Natural killer cell (primary cell): ENCODE data around the gene GPC5. TPM values are rescaled to one million over a fixed set of nuclear protein-coding genes. Genes with fewer than 3 reads are reported as not detected.
"Not testable (repeated sequence)": the region's sequence is repeated elsewhere in the genome, so short reads cannot be mapped to it uniquely, and the experiment has no call there.

Source experiments
- ATAC-seq, 3 donors: fragments of 150-1000 bp in 2 of 3; fragments of 200-7000 bp in 1 of 3; cut with Tn5 transposase; 1 replicate in 1 of 3; 2 replicates in 2 of 3; pipeline ENCODE4 v1.10.0; 2021; ENCODE audit warnings: mild to moderate bottlenecking in 2 of 3, moderate library complexity in 2 of 3
- DNase-seq, 2 donors: peaks; one replicate each; pipeline versions ENCODE4 v3.0.0 to v3.0.0-alpha.2; 2013 to 2021; ENCODE audit warnings: mixed read lengths in 1 of 2
- H3K27ac ChIP-seq: one replicate; pipeline ENCODE4 v1.5.1; 2013; ENCODE audit warnings: mild to moderate bottlenecking, low read length
- H3K27me3 ChIP-seq: one replicate; pipeline ENCODE4 v1.6.1; 2013; ENCODE audit warnings: low read length; ENCODE audit not compliant: control insufficient read depth, insufficient read depth
- H3K36me3 ChIP-seq: one replicate; pipeline ENCODE4 v1.6.1; 2013; ENCODE audit warnings: low read length; ENCODE audit not compliant: control insufficient read depth, insufficient read depth
- H3K4me1 ChIP-seq: one replicate; pipeline ENCODE4 v1.6.1; 2013; ENCODE audit warnings: low read length; ENCODE audit not compliant: control insufficient read depth, insufficient read depth
- H3K4me3 ChIP-seq: one replicate; pipeline ENCODE4 v1.5.1; 2013; ENCODE audit warnings: low read length
- H3K9me3 ChIP-seq: one replicate; pipeline ENCODE4 v1.6.1; 2013; ENCODE audit warnings: low read length; ENCODE audit not compliant: control insufficient read depth, insufficient read depth
- H3K27ac Mint-ChIP-seq, 2 donors: one replicate each; pipeline ENCODE4 v1.8.0; 2022; ENCODE audit warnings: mild to moderate bottlenecking in 2 of 2, mixed read lengths in 2 of 2, moderate library complexity in 1 of 2
- H3K27me3 Mint-ChIP-seq, 2 donors: one replicate each; pipeline ENCODE4 v1.8.0; 2022; ENCODE audit warnings: low read depth in 2 of 2, mixed read lengths in 2 of 2
- H3K36me3 Mint-ChIP-seq: one replicate; pipeline ENCODE4 v1.8.0; 2022; ENCODE audit warnings: mixed read lengths
- H3K4me1 Mint-ChIP-seq, 2 donors: one replicate each; pipeline ENCODE4 v1.8.0; 2022; ENCODE audit warnings: mixed read lengths in 2 of 2
- H3K4me3 Mint-ChIP-seq: one replicate; pipeline ENCODE4 v1.8.0; 2022; ENCODE audit warnings: mild to moderate bottlenecking, moderate library complexity, mixed read lengths
- H3K9me3 Mint-ChIP-seq, 2 donors: one replicate each; pipeline ENCODE4 v1.8.0; 2022; ENCODE audit warnings: mixed read lengths in 2 of 2
- WGBS: methylation state at CpG from one replicate; pipeline ENCODE4 v1.1.7; 2013; ENCODE audit warnings: missing lambda C conversion rate; ENCODE audit not compliant: insufficient coverage; 5-methylcytosine and 5-hydroxymethylcytosine counted together
- intact Hi-C: fragments of 100-400 bp; cut with micrococcal nuclease; formaldehyde crosslinking; loops from one replicate; pipeline ENCODE4 v1.14.2; 2022
- total RNA-seq, 4 donors: library from RNA; stranded (reverse); fragments of 120-200 nt in 1 of 4; gene quantifications; one replicate each; pipeline versions ENCODE4 v1.2.3 to v1.2.4, GENCODE V29; 2013 to 2022
- TF ChIP-seq, protein P1 (sequence below): fragments of 200-600 bp; IDR thresholded peaks from one replicate; pipeline ENCODE4 v1.8.0; 2022; ENCODE audit warnings: antibody characterized with exemption

GPC5 gene
- total RNA-seq, 3 donors from 2014 or later (not counting 1 experiment from before 2014, with no cell fraction given), result not detected

DNA sequence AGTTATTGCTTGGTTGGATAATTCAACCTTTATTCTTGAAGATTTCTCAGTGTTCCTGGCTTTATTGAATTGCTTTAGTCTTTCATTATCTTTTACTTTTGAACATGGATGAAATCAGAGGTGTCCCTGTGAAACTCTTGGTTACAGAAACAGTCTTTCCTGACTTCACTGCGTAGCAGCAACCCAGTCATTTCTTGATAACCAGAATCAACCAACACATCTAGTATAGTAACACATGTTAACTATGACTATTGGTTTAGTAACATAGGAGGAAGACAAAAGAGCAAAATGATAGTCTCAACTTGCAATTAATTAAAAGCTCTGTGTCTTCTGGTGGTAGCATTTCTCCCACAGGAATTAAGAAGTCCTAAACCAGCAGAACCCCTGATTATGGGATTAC, 393.6 kb downstream of the GPC5 start:
- H3K4me1 ChIP-seq, result no peaks in the 10 kb centered on the region
- no peak overlapping the region for H3K27ac ChIP-seq
- ATAC-seq (no peak), DNase-seq (no peak)
- H3K9me3 Mint-ChIP-seq, result peaks cover 8 to 9% of the 10 kb centered on the region in 2 donors
- 80% methylated on average over 1 of the region's 1 CpG for WGBS
- peaks cover 3% of the 10 kb centered on the region for H3K9me3 ChIP-seq
- no peaks in the 10 kb centered on the region for H3K36me3 Mint-ChIP-seq
- no peaks in the 10 kb centered on the region for H3K4me1 Mint-ChIP-seq
- no peak overlapping the region for H3K4me3 ChIP-seq
- H3K27me3 Mint-ChIP-seq, result no peaks in the 10 kb centered on the region
- no peaks in the 10 kb centered on the region for H3K27me3 ChIP-seq
- no peaks in the 10 kb centered on the region for H3K36me3 ChIP-seq
- H3K27ac Mint-ChIP-seq, result no peak overlapping the region
- TF ChIP-seq, protein P1, sequence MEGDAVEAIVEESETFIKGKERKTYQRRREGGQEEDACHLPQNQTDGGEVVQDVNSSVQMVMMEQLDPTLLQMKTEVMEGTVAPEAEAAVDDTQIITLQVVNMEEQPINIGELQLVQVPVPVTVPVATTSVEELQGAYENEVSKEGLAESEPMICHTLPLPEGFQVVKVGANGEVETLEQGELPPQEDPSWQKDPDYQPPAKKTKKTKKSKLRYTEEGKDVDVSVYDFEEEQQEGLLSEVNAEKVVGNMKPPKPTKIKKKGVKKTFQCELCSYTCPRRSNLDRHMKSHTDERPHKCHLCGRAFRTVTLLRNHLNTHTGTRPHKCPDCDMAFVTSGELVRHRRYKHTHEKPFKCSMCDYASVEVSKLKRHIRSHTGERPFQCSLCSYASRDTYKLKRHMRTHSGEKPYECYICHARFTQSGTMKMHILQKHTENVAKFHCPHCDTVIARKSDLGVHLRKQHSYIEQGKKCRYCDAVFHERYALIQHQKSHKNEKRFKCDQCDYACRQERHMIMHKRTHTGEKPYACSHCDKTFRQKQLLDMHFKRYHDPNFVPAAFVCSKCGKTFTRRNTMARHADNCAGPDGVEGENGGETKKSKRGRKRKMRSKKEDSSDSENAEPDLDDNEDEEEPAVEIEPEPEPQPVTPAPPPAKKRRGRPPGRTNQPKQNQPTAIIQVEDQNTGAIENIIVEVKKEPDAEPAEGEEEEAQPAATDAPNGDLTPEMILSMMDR, result no peak
- no peak overlapping the region for H3K4me3 Mint-ChIP-seq
- intact Hi-C loops, result no loop called here

DNA sequence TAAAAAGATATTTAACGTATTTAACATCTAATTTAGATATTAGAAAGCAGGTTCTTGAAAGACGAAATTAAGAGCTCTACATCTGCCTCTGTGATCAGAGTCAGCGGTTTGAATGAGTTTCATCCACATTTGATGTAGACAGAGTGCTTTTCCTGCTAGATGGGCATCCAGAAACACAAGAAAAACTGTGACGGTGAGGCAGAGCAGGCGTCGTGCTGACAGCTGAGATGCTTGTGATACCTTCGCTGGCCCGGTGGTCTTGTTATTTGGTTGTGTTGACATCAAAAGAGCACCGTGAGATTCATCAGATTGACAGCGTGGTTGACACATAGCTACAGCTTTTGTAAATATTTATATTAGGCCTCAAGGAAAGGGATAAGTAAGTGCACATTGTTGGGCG, 399.1 kb downstream of the GPC5 start:
- Mint-ChIP-seq H3K9me3 (peaks cover 3 to 12% of the 10 kb centered on the region in 2 donors), H3K4me1 (no peaks in the 10 kb centered on the region), H3K36me3 (no peaks in the 10 kb centered on the region), H3K27ac (no peak overlapping the region), H3K4me3 (no peak overlapping the region), H3K27me3 (no peaks in the 10 kb centered on the region)
- ATAC-seq (no peak), DNase-seq (no peak)
- Histone ChIP-seq H3K27me3 (no peaks in the 10 kb centered on the region), H3K9me3 (peaks cover 3% of the 10 kb centered on the region), H3K4me3 (no peak overlapping the region), H3K4me1 (no peaks in the 10 kb centered on the region), H3K36me3 (no peaks in the 10 kb centered on the region), H3K27ac (no peak overlapping the region)
- TF ChIP-seq, protein P1, result no peak
- whole genome bisulfite sequencing, result 85% methylated on average over 11 of the region's 11 CpGs
- intact Hi-C loops, result no loop called here

GRCh38 chr13:91798338-91798737, 399.9 kb downstream of the GPC5 start:
- H3K4me3 ChIP-seq, H3K27ac ChIP-seq, H3K36me3 Mint-ChIP-seq, DNase-seq, H3K9me3 ChIP-seq, H3K4me1 Mint-ChIP-seq, H3K36me3 ChIP-seq, H3K4me3 Mint-ChIP-seq, H3K27me3 ChIP-seq, intact Hi-C loops, H3K27me3 Mint-ChIP-seq, H3K4me1 ChIP-seq, ATAC-seq, H3K27ac Mint-ChIP-seq: not testable (repeated sequence)
- 93% methylated on average over 3 of the region's 3 CpGs for WGBS
- H3K9me3 Mint-ChIP-seq, result peaks cover 3 to 12% of the 10 kb centered on the region in 2 donors

DNA sequence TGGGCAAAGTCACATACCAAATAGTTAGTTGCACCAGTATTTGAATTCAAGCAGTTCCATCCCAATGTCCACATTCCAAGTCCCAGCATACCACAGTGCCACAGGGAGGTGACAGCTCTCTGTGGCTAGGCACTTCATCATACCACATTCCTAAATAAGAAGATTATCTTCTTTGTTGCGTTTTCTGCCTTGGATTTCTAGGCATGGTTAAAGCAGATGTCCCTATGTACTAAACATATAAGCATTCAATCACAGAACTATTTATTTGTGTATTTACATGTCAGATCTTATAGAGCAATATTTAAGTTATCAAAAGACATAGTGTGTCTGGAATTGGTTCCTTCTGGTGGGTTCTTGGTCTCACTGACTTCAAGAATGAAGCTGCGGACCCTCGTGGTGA, 403.4 kb downstream of the GPC5 start:
- H3K27ac Mint-ChIP-seq, H3K4me1 Mint-ChIP-seq, H3K9me3 ChIP-seq, H3K4me3 Mint-ChIP-seq, H3K36me3 Mint-ChIP-seq, H3K36me3 ChIP-seq, H3K27me3 ChIP-seq, intact Hi-C loops, H3K4me3 ChIP-seq, DNase-seq, H3K27ac ChIP-seq, ATAC-seq, H3K27me3 Mint-ChIP-seq, H3K4me1 ChIP-seq: not testable (repeated sequence)
- 94% methylated on average over 2 of the region's 3 CpGs for WGBS
- peaks cover 9 to 12% of the 10 kb centered on the region in 2 donors for H3K9me3 Mint-ChIP-seq

- H3K4me1 ChIP-seq, result no peaks in the 10 kb centered on the region
- H3K4me1 Mint-ChIP-seq, result no peaks in the 10 kb centered on the region
- TF ChIP-seq, protein P1, result no peak
- no peak overlapping the region for H3K27ac Mint-ChIP-seq
- no peaks in the 10 kb centered on the region for H3K9me3 ChIP-seq
- no peaks in the 10 kb centered on the region for H3K27me3 ChIP-seq
- no peak overlapping the region for H3K4me3 ChIP-seq
- no peaks in the 10 kb centered on the region for H3K36me3 ChIP-seq
- no peaks in the 10 kb centered on the region for H3K36me3 Mint-ChIP-seq
- H3K27me3 Mint-ChIP-seq, result no peaks in the 10 kb centered on the region
- DNase-seq (no peak), ATAC-seq (no peak)
- peaks cover 9 to 12% of the 10 kb centered on the region in 2 donors for H3K9me3 Mint-ChIP-seq
- intact Hi-C loops, result no loop called here
- H3K4me3 Mint-ChIP-seq, result no peak overlapping the region
- no peak overlapping the region for H3K27ac ChIP-seq
These were observed 404.5 kb downstream of the GPC5 start for GRCh38 chr13:91802957-91803356.
